ENCODE data around the gene RAD18.

- TF ChIP-seq CTCF (IDR thresholded peaks at IDR 0.05) (no peak), SIN3A (IDR thresholded peaks at IDR 0.05; ENCODE audit: borderline replicate concordance, insufficient read depth, low read depth, low read length) (no peak), POLR2AphosphoS5 (IDR thresholded peaks at IDR 0.05; ENCODE audit: low read depth, low read length) (no peak)
Observed at GRCh38 chr3:8856071-8856470, 107.2 kb downstream of the RAD18 start.

Data from Panc1 (cell line).